HepG2 (cell line): ENCODE results near the gene RAI14. TPM values are rescaled to one million over a fixed set of nuclear protein-coding genes. Genes with fewer than 3 reads are reported as not detected.
A peak's percentile ranks its signal among the peaks of the same experiment; 100 is the strongest.

Source experiments
- ATAC-seq: fragments of 200-7000 bp; cut with Tn5 transposase; 3 replicates; pipeline ENCODE4 v1.9.1; 2020; ENCODE audit warnings: mild to moderate bottlenecking, moderate library complexity
- BruUV-seq: library from RNA; stranded (reverse); fragments of 400-500 nt; replicated peaks from 2 replicates; lab custom pipeline; 2021; lab: Mats Ljungman, UMichigan
- CTCF ChIA-PET: fragments of 300-600 bp; formaldehyde crosslinking; extraction: SDS; loops from one replicate; lab custom pipeline; 2021; ENCODE audit warnings: low total read pairs, inconsistent platforms, low intra/inter-chr PET ratio; lab: Yijun Ruan, JAX
- POLR2A ChIA-PET: fragments of 350-600 bp; sonication (Branson Sonifier 250); formaldehyde crosslinking; loops from one replicate; lab custom pipeline; 2020; ENCODE audit warnings: antibody characterized with exemption, inconsistent platforms; lab: Yijun Ruan, JAX
- DNase-seq: peaks from one replicate; pipeline ENCODE4 v3.0.0-alpha.2; 2015; ENCODE audit warnings: low spot score
- FAIRE-seq: peaks from 3 replicates; lab custom pipeline; 2011; peaks lifted over from hg19 to GRCh38; lab: Jason Lieb, UNC
- H2AFZ ChIP-seq: one replicate; pipeline ENCODE4 v1.6.1; 2011; ENCODE audit warnings: low read length, inconsistent platforms
- H3K27ac ChIP-seq: fragments of 300-600 bp; 3 replicates; pipeline ENCODE4 v1.8.0; 2011; ENCODE audit warnings: mixed run types, mild to moderate bottlenecking, mixed read lengths, low read length, inconsistent platforms; ENCODE audit not compliant: insufficient read depth; ENCODE audit errors: extremely low read length
- H3K27me3 ChIP-seq, 2 experiments: fragments of 200-600 bp in 1 of 2; 2 replicates in 1 of 2; 3 replicates in 1 of 2; pipeline versions ENCODE4 v1.6.0 to v1.8.0; 2011; ENCODE audit warnings: low read length in 2 of 2, mild to moderate bottlenecking in 2 of 2, moderate library complexity in 2 of 2, inconsistent platforms in 1 of 2; ENCODE audit not compliant: insufficient read depth in 2 of 2, control insufficient read depth in 1 of 2
- H3K36me3 ChIP-seq, 2 experiments: fragments of 200-600 bp in 1 of 2; replicated peaks in 1 of 2; 2 replicates in 1 of 2; 3 replicates in 1 of 2; pipeline versions ENCODE4 v1.5.1 to v1.8.0; 2011; ENCODE audit warnings: low read length in 2 of 2, inconsistent platforms in 1 of 2; ENCODE audit not compliant: insufficient read depth in 2 of 2, control insufficient read depth in 1 of 2
- H3K4me1 ChIP-seq: 2 replicates; pipeline ENCODE4 v1.5.1; 2012; ENCODE audit warnings: low read length, inconsistent platforms; ENCODE audit not compliant: insufficient read depth
- H3K4me2 ChIP-seq: 2 replicates; pipeline ENCODE4 v1.6.0; 2011; ENCODE audit warnings: low read depth, low read length, inconsistent platforms
- H3K4me3 ChIP-seq, 3 experiments: fragments of 200-600 bp in 1 of 3; sonication (generic), shearing (Covaris generic) in 1 of 3; replicated peaks in 1 of 3; 2 replicates each; pipeline ENCODE4 v1.5.1; 2011 to 2016; ENCODE audit warnings: low read length in 3 of 3, inconsistent platforms in 2 of 3, low read depth in 2 of 3, mild to moderate bottlenecking in 2 of 3, control low read depth in 1 of 3, mixed read lengths in 1 of 3; ENCODE audit not compliant: insufficient read depth in 1 of 3
- H3K79me2 ChIP-seq: one replicate; pipeline ENCODE4 v1.6.1; 2011; ENCODE audit warnings: low read length, inconsistent platforms; ENCODE audit not compliant: insufficient read depth
- H3K9ac ChIP-seq: 2 replicates; pipeline ENCODE4 v1.6.0; 2011; ENCODE audit warnings: mild to moderate bottlenecking, low read depth, low read length, inconsistent platforms; ENCODE audit not compliant: insufficient read depth
- H3K9me3 ChIP-seq: 2 replicates; pipeline ENCODE4 v1.5.1; 2012; ENCODE audit warnings: mild to moderate bottlenecking, low read length
- H4K20me1 ChIP-seq: 2 replicates; pipeline ENCODE4 v1.6.0; 2011; ENCODE audit warnings: inconsistent platforms, mild to moderate bottlenecking, low read length, moderate library complexity; ENCODE audit not compliant: insufficient read depth
- CHD2 ChIP-seq: IDR thresholded peaks from 2 replicates; pipeline ENCODE4 v1.6.1; 2011; ENCODE audit warnings: low read depth, low read length, improper control_type of control experiment
- ESRRA ChIP-seq: sonication (generic); formaldehyde crosslinking; IDR thresholded peaks from 2 replicates; pipeline ENCODE4 v1.5.1; 2020; ENCODE audit warnings: mild to moderate bottlenecking, low read depth, missing genetic modification reagents
- MAZ ChIP-seq, 2 experiments: sonication (generic) in 1 of 2; formaldehyde crosslinking in 1 of 2; IDR thresholded peaks; 2 replicates each; pipeline versions ENCODE4 v1.5.0 to v1.6.1; 2012 to 2020; ENCODE audit warnings: low read depth in 2 of 2, mild to moderate bottlenecking in 2 of 2, borderline replicate concordance in 1 of 2, improper control_type of control experiment in 1 of 2, low read length in 1 of 2, missing genetic modification reagents in 1 of 2, moderate library complexity in 1 of 2
- MTF2 ChIP-seq: sonication (generic); formaldehyde crosslinking; IDR thresholded peaks from 2 replicates; pipeline ENCODE4 v1.5.0; 2020; ENCODE audit warnings: missing genetic modification reagents, borderline replicate concordance
- NFE2L2 ChIP-seq: fragments of 150-350 bp; IDR thresholded peaks from 2 replicates; pipeline ENCODE4 v1.6.1; 2014; ENCODE audit warnings: low read length
- NONO ChIP-seq, 2 experiments: fragments of 450-650 bp in 1 of 2; sonication (generic) in 1 of 2; formaldehyde crosslinking in 1 of 2; IDR thresholded peaks in 1 of 2; conservative IDR thresholded peaks in 1 of 2; 2 replicates each; pipeline versions ENCODE4 v1.6.1 to v1.8.0; 2017 to 2022; ENCODE audit warnings: mild to moderate bottlenecking in 1 of 2, missing genetic modification reagents in 1 of 2, moderate library complexity in 1 of 2
- SMC3 ChIP-seq: IDR thresholded peaks from 2 replicates; pipeline ENCODE4 v1.6.1; 2011; ENCODE audit warnings: low read length, improper control_type of control experiment
- SOX5 ChIP-seq: IDR thresholded peaks from 2 replicates; pipeline ENCODE4 v1.6.1; 2016; ENCODE audit warnings: borderline replicate concordance
- SRSF4 ChIP-seq: fragments of 200-400 bp; formaldehyde crosslinking; IDR thresholded peaks from one replicate; pipeline ENCODE4 v1.6.1; 2018; ENCODE audit warnings: mild to moderate bottlenecking, low read depth, low read length, moderate library complexity; ENCODE audit not compliant: poor library complexity, severe bottlenecking
- THAP8 ChIP-seq: sonication (generic); formaldehyde crosslinking; IDR thresholded peaks from 2 replicates; pipeline ENCODE4 v1.5.1; 2020; ENCODE audit warnings: missing genetic modification reagents, mild to moderate bottlenecking, borderline replicate concordance
- ZFX ChIP-seq: sonication (generic); formaldehyde crosslinking; IDR thresholded peaks from 2 replicates; pipeline ENCODE4 v1.4.0; 2020; ENCODE audit warnings: mild to moderate bottlenecking, low read depth, missing genetic modification reagents, moderate library complexity
- ZNF329 ChIP-seq: sonication (generic); formaldehyde crosslinking; IDR thresholded peaks from 2 replicates; pipeline ENCODE4 v1.9.0; 2021; ENCODE audit warnings: low read depth, mild to moderate bottlenecking, missing genetic modification reagents
- ZNF333 ChIP-seq: sonication (generic); formaldehyde crosslinking; IDR thresholded peaks from 2 replicates; pipeline ENCODE4 v1.4.0; 2020; ENCODE audit warnings: mild to moderate bottlenecking, missing genetic modification reagents, borderline replicate concordance
- ZNF639 ChIP-seq: conservative IDR thresholded peaks from 2 replicates; pipeline ENCODE4 v1.6.1; 2018; ENCODE audit warnings: missing genetic modification reagents
- ZNF782 ChIP-seq: sonication (generic); formaldehyde crosslinking; IDR thresholded peaks from 2 replicates; pipeline ENCODE4 v1.4.0; 2020; ENCODE audit warnings: missing genetic modification reagents, mild to moderate bottlenecking, borderline replicate concordance
- WGBS: methylation state at CpG from one replicate; pipeline ENCODE4 v1.1.6; 2017; ENCODE audit warnings: low lambda C conversion rate; 5-methylcytosine and 5-hydroxymethylcytosine counted together
- in situ Hi-C: cut with HindIII; loops from 2 replicates; pipeline ENCODE4 v1.10.0; 2017; ENCODE audit warnings: low pct_unique_long_range_greater_than_20kb; ENCODE audit not compliant: extremely low pct_ligation_motif_present
- intact Hi-C: fragments of 100-400 bp; cut with micrococcal nuclease; formaldehyde crosslinking; loops from one replicate; pipeline ENCODE4 v1.10.0; 2022; ENCODE audit not compliant: unreplicated experiment
- polyA plus RNA-seq, 8 experiments: library from polyadenylated mRNA; depleted of rRNA in 3 of 8; stranded (reverse) in 7 of 8; unstranded in 1 of 8; fragments of >200 nt; fragmentation: Illumina TruSeq in 4 of 8; extraction: Trizol in 4 of 8; gene quantifications; 2 replicates each; pipeline versions ENCODE4 v1.2.1 to v1.2.3, GENCODE V29; 2011 to 2016; ENCODE audit warnings: low read depth in 4 of 8, missing spikeins in 1 of 8, mixed read lengths in 1 of 8; ENCODE audit not compliant: insufficient read depth in 1 of 8
- total RNA-seq, 5 experiments: library from RNA; depleted of rRNA; stranded (reverse); fragments of >200 nt; fragmentation: Illumina TruSeq; extraction: Trizol; gene quantifications; 2 replicates each; pipeline ENCODE4 v1.2.3, GENCODE V29; 2016; ENCODE audit warnings: low read depth in 1 of 5
- TF ChIP-seq, protein P1 (sequence below): sonication (generic); formaldehyde crosslinking; IDR thresholded peaks from 2 replicates; pipeline ENCODE4 v1.8.1; 2023; ENCODE audit warnings: mild to moderate bottlenecking, missing genetic modification reagents
- TF ChIP-seq, protein P2 (sequence below): sonication (generic); formaldehyde crosslinking; IDR thresholded peaks from 2 replicates; pipeline ENCODE4 v1.5.0; 2020; ENCODE audit warnings: missing genetic modification reagents

The RAI14 gene
- total and polyA plus RNA-seq, 2 of the 13 experiments (the other 11 are each of a cell fraction or from before 2014, with no cell fraction given) = 12.6 to 18.2 TPM

GRCh38 chr5:34866989-34867471, 210.9 kb downstream of the RAI14 start (continued):
- TF ChIP-seq SRSF4 = no peak
- peak; percentile 30; the same call in 1 of the 2 replicates for TF ChIP-seq ZFX
- TF ChIP-seq NFE2L2 = peak; percentile 87
- TF ChIP-seq MAZ (IDR thresholded peaks at IDR 0.05; ENCODE audit: borderline replicate concordance, low read depth, low read length) = no peak
- TF ChIP-seq MAZ (CRISPR knock-in tag; IDR thresholded peaks at IDR 0.05; ENCODE audit: low read depth) = no peak
- no peak for TF ChIP-seq ZNF782 (CRISPR knock-in tag)

DNA sequence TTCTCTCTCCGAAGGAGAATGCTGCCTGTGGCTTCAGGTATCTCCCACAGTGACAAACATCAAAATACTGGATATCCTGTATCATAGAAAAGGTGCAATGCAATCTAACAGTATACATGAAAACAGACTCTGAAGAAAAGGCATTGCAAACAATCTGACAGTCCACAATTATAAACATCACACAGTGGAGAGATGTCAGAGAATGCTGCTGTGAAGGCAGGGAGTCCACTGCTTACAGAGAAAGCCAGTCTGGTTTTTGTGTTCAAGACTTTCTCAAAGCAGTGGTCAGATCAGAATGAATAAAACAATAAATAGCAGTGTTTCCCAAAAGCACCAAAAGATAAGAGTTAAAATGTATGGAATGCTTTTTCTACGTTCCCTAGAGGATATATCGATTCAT, 211.5 kb downstream of the RAI14 start:
- BruUV-seq = no TSS peak
- Histone ChIP-seq H3K79me2 (no peaks in the 10 kb centered on the region), H3K4me3 (no peak overlapping the region), H4K20me1 (no peaks in the 10 kb centered on the region), H3K9me3 (no peaks in the 10 kb centered on the region), H3K36me3 (no peaks in the 10 kb centered on the region), H3K4me1 (peaks cover 39% of the 10 kb centered on the region), H3K27ac (peak overlapping the region; percentile 55), H2AFZ (no peak overlapping the region), H3K4me2 (peak overlapping the region; percentile 26), H3K27me3 (no peaks in the 10 kb centered on the region; a peak in 1 of 5 replicates), H3K9ac (no peak overlapping the region)
- in situ Hi-C loops (no loop called here), intact Hi-C loops (no loop called here)
- DNase-seq (no peak), ATAC-seq (peak; percentile 58), FAIRE-seq (no peak)
- CTCF ChIA-PET = no interaction called here
- POLR2A ChIA-PET = interaction anchor here (1.0 kb wide), 1 partner anchor 318 kb away, joined by 4 read pairs; no protein-coding TSS in a partner anchor
- 86% methylated on average over 3 of the region's 3 CpGs for WGBS
- TF ChIP-seq SMC3 = no peak
- no peak for TF ChIP-seq ZNF639
- TF ChIP-seq, protein P1, sequence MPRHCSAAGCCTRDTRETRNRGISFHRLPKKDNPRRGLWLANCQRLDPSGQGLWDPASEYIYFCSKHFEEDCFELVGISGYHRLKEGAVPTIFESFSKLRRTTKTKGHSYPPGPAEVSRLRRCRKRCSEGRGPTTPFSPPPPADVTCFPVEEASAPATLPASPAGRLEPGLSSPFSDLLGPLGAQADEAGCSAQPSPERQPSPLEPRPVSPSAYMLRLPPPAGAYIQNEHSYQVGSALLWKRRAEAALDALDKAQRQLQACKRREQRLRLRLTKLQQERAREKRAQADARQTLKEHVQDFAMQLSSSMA (CRISPR knock-in tag) = no peak
- TF ChIP-seq ESRRA (CRISPR knock-in tag) = no peak
- no peak for TF ChIP-seq CHD2
- TF ChIP-seq, protein P2, sequence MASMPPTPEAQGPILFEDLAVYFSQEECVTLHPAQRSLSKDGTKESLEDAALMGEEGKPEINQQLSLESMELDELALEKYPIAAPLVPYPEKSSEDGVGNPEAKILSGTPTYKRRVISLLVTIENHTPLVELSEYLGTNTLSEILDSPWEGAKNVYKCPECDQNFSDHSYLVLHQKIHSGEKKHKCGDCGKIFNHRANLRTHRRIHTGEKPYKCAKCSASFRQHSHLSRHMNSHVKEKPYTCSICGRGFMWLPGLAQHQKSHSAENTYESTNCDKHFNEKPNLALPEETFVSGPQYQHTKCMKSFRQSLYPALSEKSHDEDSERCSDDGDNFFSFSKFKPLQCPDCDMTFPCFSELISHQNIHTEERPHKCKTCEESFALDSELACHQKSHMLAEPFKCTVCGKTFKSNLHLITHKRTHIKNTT (CRISPR knock-in tag) = no peak
- no peak for TF ChIP-seq ZNF329 (CRISPR knock-in tag)
- TF ChIP-seq MTF2 (CRISPR knock-in tag) = no peak
- TF ChIP-seq THAP8 (CRISPR knock-in tag) = no peak
- no peak for TF ChIP-seq NONO (IDR thresholded peaks at IDR 0.05)
- no peak for TF ChIP-seq NONO (CRISPR knock-in tag; conservative IDR thresholded peaks at IDR 0.05)
- no peak for TF ChIP-seq SOX5 (CRISPR knock-in tag)
- TF ChIP-seq ZNF333 = no peak
